Astrocyte (in vitro differentiated cells and primary cell): Measurements from ENCODE around the gene GAPVD1. TPM values are rescaled to one million over a fixed set of nuclear protein-coding genes. Genes with fewer than 3 reads are reported as not detected.
A peak's percentile ranks its signal among the peaks of the same experiment; 100 is the strongest.
"Not testable (repeated sequence)": the region's sequence is repeated elsewhere in the genome, so short reads cannot be mapped to it uniquely, and the experiment has no call there.

ENCODE experiments used
- DNase-seq: peaks from one replicate; pipeline ENCODE4 v3.0.0-alpha.2; 2010; ENCODE audit warnings: low read depth
- FAIRE-seq: peaks from 2 replicates; lab custom pipeline; 2011; peaks lifted over from hg19 to GRCh38; lab: Jason Lieb, UNC
- H2AFZ ChIP-seq: 2 replicates; pipeline ENCODE4 v1.6.0; 2012; ENCODE audit warnings: low read depth, low read length, inconsistent platforms
- H3K27ac ChIP-seq: 2 replicates; pipeline ENCODE4 v1.5.1; 2011; ENCODE audit warnings: low read depth, low read length, inconsistent platforms
- H3K27me3 ChIP-seq: 2 replicates; pipeline ENCODE4 v1.6.0; 2011; ENCODE audit warnings: low read length, inconsistent platforms; ENCODE audit not compliant: insufficient read depth
- H3K36me3 ChIP-seq: 2 replicates; pipeline ENCODE4 v1.5.1; 2011; ENCODE audit warnings: low read length, inconsistent platforms; ENCODE audit not compliant: insufficient read depth
- H3K4me1 ChIP-seq: 2 replicates; pipeline ENCODE4 v1.5.1; 2011; ENCODE audit warnings: low read length, inconsistent platforms; ENCODE audit not compliant: insufficient read depth
- H3K4me2 ChIP-seq: 2 replicates; pipeline ENCODE4 v1.6.0; 2012; ENCODE audit warnings: low read length, inconsistent platforms
- H3K4me3 ChIP-seq: 2 replicates; pipeline ENCODE4 v1.5.1; 2011; ENCODE audit warnings: low read depth, mild to moderate bottlenecking, low read length, inconsistent platforms; ENCODE audit not compliant: insufficient read depth
- H3K79me2 ChIP-seq: 2 replicates; pipeline ENCODE4 v1.6.0; 2012; ENCODE audit warnings: mild to moderate bottlenecking, low read length, inconsistent platforms; ENCODE audit not compliant: insufficient read depth
- H3K9ac ChIP-seq: 2 replicates; pipeline ENCODE4 v1.6.0; 2012; ENCODE audit warnings: mild to moderate bottlenecking, low read length, inconsistent platforms
- H3K9me3 ChIP-seq: 2 replicates; pipeline ENCODE4 v1.5.1; 2012; ENCODE audit warnings: low read depth, mild to moderate bottlenecking, low read length, inconsistent platforms; ENCODE audit not compliant: insufficient read depth
- H4K20me1 ChIP-seq: 2 replicates; pipeline ENCODE4 v1.6.0; 2012; ENCODE audit warnings: low read length, inconsistent platforms; ENCODE audit not compliant: insufficient read depth
- H3K27ac Mint-ChIP-seq: one replicate; pipeline ENCODE4 v1.8.0; 2021; ENCODE audit warnings: mild to moderate bottlenecking, mixed read lengths; ENCODE audit not compliant: unreplicated experiment
- H3K27me3 Mint-ChIP-seq: one replicate; pipeline ENCODE4 v1.8.0; 2021; ENCODE audit warnings: low read depth, mixed read lengths; ENCODE audit not compliant: unreplicated experiment
- H3K36me3 Mint-ChIP-seq: one replicate; pipeline ENCODE4 v1.8.0; 2021; ENCODE audit warnings: low read depth, mixed read lengths; ENCODE audit not compliant: unreplicated experiment
- H3K4me1 Mint-ChIP-seq: one replicate; pipeline ENCODE4 v1.8.0; 2021; ENCODE audit warnings: low read depth, mixed read lengths; ENCODE audit not compliant: unreplicated experiment
- H3K4me3 Mint-ChIP-seq: one replicate; pipeline ENCODE4 v1.8.0; 2021; ENCODE audit warnings: mild to moderate bottlenecking, moderate library complexity, mixed read lengths; ENCODE audit not compliant: unreplicated experiment
- H3K9me3 Mint-ChIP-seq: one replicate; pipeline ENCODE4 v1.8.0; 2021; ENCODE audit warnings: mild to moderate bottlenecking, mixed read lengths; ENCODE audit not compliant: unreplicated experiment
- CTCF ChIP-seq: IDR thresholded peaks from 2 replicates; pipeline ENCODE4 v1.5.1; 2011; ENCODE audit warnings: low read depth, mild to moderate bottlenecking, inconsistent platforms, low read length, moderate library complexity; ENCODE audit not compliant: insufficient read depth
- EZH2 ChIP-seq: IDR thresholded peaks from 2 replicates; pipeline ENCODE4 v1.6.1; 2012; ENCODE audit warnings: mild to moderate bottlenecking, low read length, inconsistent platforms; ENCODE audit not compliant: insufficient read depth
- total RNA-seq: library from RNA; stranded (reverse); gene quantifications from 2 replicates; pipeline ENCODE4 v1.2.1, GENCODE V29; 2021

The GAPVD1 gene
- total RNA-seq, 1 donor from 2014 or later, result 54.4 TPM

GRCh38 chr9:125235804-125236519, 25.7 kb upstream of the GAPVD1 start:
- peaks cover 31% of the 10 kb centered on the region for H3K4me1 ChIP-seq
- no peaks in the 10 kb centered on the region for H3K27me3 Mint-ChIP-seq
- H3K27me3 ChIP-seq, result no peaks in the 10 kb centered on the region
- peaks cover 70% of the 10 kb centered on the region for H4K20me1 ChIP-seq
- DNase-seq (no peak), FAIRE-seq (no peak)
- H3K36me3 ChIP-seq, result peaks cover 58% of the 10 kb centered on the region
- H3K27ac Mint-ChIP-seq, result peak overlapping the region; percentile 89
- no peak overlapping the region for H2AFZ ChIP-seq
- no peak for TF ChIP-seq CTCF
- no peak for TF ChIP-seq EZH2
- H3K4me3 Mint-ChIP-seq, result peak overlapping the region; percentile 97
- peak overlapping the region; percentile 100 for H3K4me3 ChIP-seq
- H3K9ac ChIP-seq, result peak overlapping the region; percentile 100
- H3K4me2 ChIP-seq, result peak overlapping the region; percentile 92
- H3K9me3 ChIP-seq, result no peaks in the 10 kb centered on the region
- no peaks in the 10 kb centered on the region for H3K9me3 Mint-ChIP-seq
- H3K79me2 ChIP-seq, result peaks cover 63% of the 10 kb centered on the region
- H3K4me1 Mint-ChIP-seq, result peaks cover 34% of the 10 kb centered on the region
- H3K36me3 Mint-ChIP-seq, result peaks cover 43% of the 10 kb centered on the region
- H3K27ac ChIP-seq, result peak overlapping the region; percentile 21

- H3K9ac ChIP-seq, result peak overlapping the region; percentile 100
- not testable (repeated sequence) for H3K9me3 ChIP-seq
Observed at GRCh38 chr9:125236520-125237159, 25.0 kb upstream of the GAPVD1 start.

GRCh38 chr9:125238127-125238914, 23.3 kb upstream of the GAPVD1 start:
- TF ChIP-seq CTCF, result no peak
- no peak for TF ChIP-seq EZH2
- H4K20me1 ChIP-seq, result peaks cover 71% of the 10 kb centered on the region
- peaks cover 54% of the 10 kb centered on the region for H3K36me3 ChIP-seq
- FAIRE-seq, result no peak
- no peak overlapping the region for H3K27ac ChIP-seq
- no peak overlapping the region for H2AFZ ChIP-seq
- Mint-ChIP-seq H3K4me3 (peak overlapping the region; percentile 97), H3K9me3 (no peaks in the 10 kb centered on the region), H3K36me3 (peaks cover 41% of the 10 kb centered on the region), H3K27me3 (no peaks in the 10 kb centered on the region), H3K27ac (peak overlapping the region; percentile 75), H3K4me1 (peaks cover 35% of the 10 kb centered on the region)
- peak overlapping the region; percentile 92 for H3K4me2 ChIP-seq
- peak overlapping the region; percentile 100 for H3K4me3 ChIP-seq
- DNase-seq, result no peak
- H3K27me3 ChIP-seq, result no peaks in the 10 kb centered on the region
- peaks cover 39% of the 10 kb centered on the region for H3K4me1 ChIP-seq
- no peaks in the 10 kb centered on the region for H3K9me3 ChIP-seq
- peaks cover 75% of the 10 kb centered on the region for H3K79me2 ChIP-seq
- H3K9ac ChIP-seq, result peak overlapping the region; percentile 100

More at GRCh38 chr9:125236520-125237159, 25.0 kb upstream of the GAPVD1 start:
- Histone ChIP-seq H3K36me3 (peaks cover 58% of the 10 kb centered on the region), H4K20me1 (peaks cover 71% of the 10 kb centered on the region), H3K4me2 (peak overlapping the region; percentile 92), H3K4me3 (peak overlapping the region; percentile 100), H3K4me1 (peaks cover 32% of the 10 kb centered on the region), H3K79me2 (peaks cover 66% of the 10 kb centered on the region)
- H3K27me3 ChIP-seq, H3K27me3 Mint-ChIP-seq, DNase-seq, FAIRE-seq, H3K27ac ChIP-seq, H2AFZ ChIP-seq, H3K27ac Mint-ChIP-seq, H3K9me3 Mint-ChIP-seq: not testable (repeated sequence)
- Mint-ChIP-seq H3K36me3 (peaks cover 45% of the 10 kb centered on the region), H3K4me3 (peak overlapping the region; percentile 97), H3K4me1 (peaks cover 34% of the 10 kb centered on the region)
